HG02571 (cell line): Measurements from ENCODE around the gene JPH2.
A peak's percentile ranks its signal among the peaks of the same experiment; 100 is the strongest.
"Not testable (repeated sequence)": the region's sequence is repeated elsewhere in the genome, so short reads cannot be mapped to it uniquely, and the experiment has no call there.

Experiments used
- ATAC-seq: cut with Tn5 transposase; IDR thresholded peaks from one replicate; pipeline ENCODE4 v1.9.1; 2021; ENCODE audit warnings: mild to moderate bottlenecking, moderate library complexity; ENCODE audit not compliant: unreplicated experiment

JPH2 gene

DNA sequence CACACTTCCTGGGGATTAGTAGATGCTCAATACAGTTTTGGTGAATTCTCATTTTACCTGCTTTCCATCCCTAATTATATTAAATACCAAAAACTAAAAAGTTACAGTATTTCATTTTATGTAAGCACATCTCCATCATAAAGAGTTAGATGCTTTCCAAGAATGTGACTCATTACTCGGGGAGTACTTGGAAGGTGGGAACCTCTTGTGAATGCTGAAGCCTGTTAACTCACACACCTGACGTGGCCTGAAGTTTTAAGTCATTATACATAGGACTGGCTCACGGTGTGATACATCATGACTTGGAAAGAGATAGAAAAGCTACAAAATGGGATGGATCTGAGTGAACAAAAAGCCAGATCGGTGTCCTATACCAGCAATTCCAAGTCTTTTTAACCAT, 25.8 kb upstream of the JPH2 start:
- no peak for ATAC-seq

DNA sequence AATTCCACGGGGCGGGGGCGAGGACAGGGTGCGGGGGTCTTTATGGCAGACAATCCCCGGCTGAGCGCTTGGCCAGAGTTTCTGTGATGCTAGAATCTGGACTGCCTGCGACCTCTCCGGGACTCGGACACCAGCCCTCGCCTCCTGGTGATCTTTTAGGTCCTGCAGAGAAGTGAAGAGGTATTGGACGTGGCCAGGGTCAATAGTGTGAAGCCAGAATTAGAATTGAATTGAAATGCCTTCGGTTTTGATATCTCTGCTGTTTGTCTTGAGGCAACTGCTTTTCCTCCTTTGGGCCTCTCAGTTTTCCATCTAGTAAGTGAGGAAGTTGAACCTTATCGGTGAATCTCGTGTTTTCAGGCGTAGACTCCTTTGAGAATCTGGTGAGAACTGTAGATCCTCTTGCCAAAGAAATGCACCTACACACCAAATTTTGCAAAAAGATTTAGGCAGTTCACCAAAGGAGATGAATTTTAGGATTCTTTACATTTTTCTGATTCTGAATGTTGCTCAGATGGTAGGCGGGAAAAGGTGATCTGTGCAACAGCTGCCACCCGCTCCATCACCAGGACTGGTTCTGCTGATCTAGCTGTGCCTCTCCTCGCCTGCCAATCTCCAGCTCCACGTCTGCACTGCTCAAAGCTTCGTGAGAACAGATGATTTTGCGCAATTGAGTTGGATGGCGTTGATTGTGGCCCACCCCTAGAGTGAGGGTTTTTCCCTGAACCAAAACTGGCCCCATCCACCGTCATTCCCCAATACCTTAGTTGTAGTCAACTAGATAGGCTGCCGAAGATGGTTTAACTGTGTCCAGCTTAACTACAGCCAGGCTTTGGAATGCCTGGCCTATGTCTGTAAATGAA, 24.4 kb upstream of the JPH2 start:
- ATAC-seq = no peak

- peak; percentile 73 for ATAC-seq
Observed at GRCh38 chr20:44210406-44211176, 23.6 kb upstream of the JPH2 start, which contains the start of gene OSER1. OSER1 (minus strand) TSS chr20:44210771; CDS start chr20:44206957, 3,814 bp downstream.

DNA sequence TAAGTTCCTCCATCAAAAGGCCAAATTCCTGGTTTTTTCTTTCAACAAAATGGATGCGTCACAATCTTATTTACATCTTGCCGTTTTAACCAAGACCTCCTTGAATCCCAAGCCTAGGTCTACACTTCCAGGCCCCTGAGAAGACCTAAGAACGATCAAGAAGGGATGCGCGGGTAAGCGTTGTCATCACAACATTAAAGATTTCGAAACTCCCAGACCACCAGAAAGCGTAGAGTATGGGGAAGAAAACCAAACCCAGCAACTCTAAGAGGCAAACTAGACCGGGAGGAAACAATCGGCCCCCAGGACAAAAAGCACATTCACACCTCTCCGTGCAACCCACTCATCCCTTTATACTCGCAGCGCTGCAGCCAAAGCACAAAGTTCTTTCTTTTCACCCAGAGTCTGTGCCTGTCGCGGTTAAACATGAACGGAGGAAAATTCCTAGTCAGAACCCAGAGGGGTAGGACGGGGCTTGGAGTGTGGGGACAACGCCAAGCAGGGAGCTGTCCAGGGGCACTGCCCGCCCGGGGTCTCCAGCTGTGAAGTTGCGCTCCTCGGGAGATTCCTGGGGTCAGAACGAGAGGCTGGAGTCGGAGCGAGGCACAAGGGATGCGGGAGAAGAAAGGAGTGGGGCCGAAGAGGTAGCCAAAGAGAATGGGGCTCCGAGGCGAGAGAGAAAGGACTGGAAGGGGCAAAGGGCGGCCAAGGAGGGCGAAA, 22.9 kb upstream of the JPH2 start:
- ATAC-seq = no peak

DNA sequence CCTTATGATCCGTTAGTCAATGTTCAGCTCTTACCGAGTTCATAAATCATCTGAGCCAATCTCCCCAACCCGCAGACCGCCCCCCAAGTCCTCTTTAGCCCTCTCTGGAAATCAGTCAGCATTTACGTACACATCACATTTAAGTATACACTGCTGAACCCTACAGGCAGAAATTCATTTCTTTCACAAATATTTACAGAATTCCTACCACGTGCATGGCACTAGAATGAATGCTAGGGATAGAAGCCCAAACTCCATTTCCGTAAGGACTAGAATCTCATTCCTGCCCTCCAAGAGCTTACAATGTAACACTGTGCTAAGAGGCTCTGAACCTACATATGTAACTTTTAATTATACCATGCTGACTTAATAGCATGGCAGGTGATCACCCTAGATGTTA, 21.8 kb upstream of the JPH2 start:
- ATAC-seq = no peak

DNA sequence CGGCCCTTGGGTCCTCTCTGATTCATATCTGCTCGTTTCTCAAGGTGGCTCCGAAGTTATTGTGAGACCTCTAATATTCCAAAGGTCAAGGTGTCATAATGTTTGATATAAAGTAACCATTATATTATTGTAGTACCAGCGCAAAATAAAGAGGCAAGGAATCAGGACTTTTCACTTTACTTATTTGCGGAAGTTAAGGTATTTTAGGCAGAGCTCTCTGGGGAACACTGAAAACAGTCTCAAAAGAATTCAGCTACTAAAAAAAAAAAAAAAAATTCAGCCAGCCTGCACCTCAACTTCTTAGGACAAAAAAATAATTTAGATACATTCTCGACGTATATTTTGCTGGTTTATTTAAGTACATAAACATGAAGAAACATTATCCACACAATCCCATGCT, 21.2 kb upstream of the JPH2 start:
- ATAC-seq = no peak

GRCh38 chr20:44207126-44207723, 20.2 kb upstream of the JPH2 start:
- ATAC-seq = no peak

DNA sequence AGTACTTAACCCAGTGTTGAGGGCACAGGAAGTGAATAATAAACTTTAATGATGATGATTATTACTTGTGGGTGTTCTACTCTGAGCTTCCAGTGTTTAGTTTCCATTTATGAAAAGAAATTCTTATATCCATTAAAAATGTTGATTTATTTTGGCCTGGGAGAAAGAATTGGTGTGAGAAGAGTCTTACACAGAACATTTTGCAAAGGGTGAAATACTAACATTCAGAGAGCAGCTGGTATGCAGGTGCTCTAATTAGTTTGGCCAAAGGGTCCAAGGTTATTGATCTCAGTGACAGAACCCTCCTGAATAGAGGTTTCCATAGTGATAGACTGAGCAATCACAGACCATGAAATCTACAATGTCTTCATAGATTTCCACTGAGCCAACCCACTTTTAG, 19.1 kb upstream of the JPH2 start:
- ATAC-seq = no peak

- ATAC-seq = no peak
Observed at GRCh38 chr20:44204832-44205215, 17.8 kb upstream of the JPH2 start.

GRCh38 chr20:44204156-44204831, 17.3 kb upstream of the JPH2 start:
- ATAC-seq = no peak

- no peak for ATAC-seq
Observed at GRCh38 chr20:44203161-44203560, 16.2 kb upstream of the JPH2 start.

DNA sequence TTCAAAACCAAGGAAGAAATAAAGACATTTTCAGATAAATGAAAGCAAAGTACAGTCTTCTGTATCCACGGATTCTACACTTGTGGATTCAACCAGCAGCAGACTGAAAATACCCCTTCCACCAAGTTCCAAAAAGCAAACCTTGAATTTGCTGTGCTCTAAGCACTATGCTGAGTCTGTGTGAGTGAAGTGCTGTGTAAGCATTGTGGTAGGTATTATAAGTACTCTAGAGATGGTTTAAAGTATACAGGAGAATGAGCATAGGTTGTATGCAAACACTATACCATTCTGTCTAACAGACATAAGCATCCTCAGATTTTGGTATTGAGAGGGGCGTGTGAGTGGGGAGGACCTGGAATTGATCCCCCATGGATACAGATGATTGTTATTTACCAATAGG, 14.0 kb upstream of the JPH2 start:
- ATAC-seq = no peak

DNA sequence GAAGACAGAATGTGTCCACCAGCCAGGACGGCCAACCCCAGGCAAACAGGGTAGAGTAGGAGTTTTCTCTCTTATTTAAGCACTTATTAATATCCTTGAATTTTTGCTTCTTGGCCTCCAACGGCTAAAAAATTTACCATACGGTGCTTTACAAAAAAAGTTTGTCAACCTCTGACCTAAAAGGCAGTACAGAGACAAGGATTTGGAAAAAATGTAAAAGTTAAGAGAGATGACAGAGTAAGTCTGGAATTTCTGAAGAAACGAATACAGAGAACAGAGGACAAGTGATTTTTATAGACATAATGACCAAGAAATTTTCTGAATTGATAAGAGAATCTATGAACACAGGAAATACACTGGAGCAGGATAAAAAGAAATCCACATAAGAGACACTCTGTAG, 13.4 kb upstream of the JPH2 start:
- no peak for ATAC-seq

DNA sequence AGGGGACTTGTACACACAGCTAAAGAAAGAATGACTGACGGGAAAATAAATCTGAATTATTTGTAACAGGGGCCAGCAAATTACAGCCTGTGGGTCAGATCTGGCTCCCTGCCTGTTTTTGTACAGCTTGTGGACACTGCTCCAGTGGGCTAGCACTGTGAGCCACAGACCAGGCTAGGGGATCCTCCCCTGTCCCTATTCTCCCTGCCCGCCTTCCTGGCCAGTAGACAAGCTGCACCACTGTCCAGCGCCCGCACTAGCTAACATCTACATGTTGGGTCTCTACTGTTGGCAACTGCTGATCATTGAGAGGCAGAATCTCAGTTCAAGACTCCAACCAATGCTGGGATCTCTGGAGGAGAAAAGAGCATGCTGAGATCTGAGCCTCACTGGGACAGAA, 12.9 kb upstream of the JPH2 start:
- no peak for ATAC-seq

DNA sequence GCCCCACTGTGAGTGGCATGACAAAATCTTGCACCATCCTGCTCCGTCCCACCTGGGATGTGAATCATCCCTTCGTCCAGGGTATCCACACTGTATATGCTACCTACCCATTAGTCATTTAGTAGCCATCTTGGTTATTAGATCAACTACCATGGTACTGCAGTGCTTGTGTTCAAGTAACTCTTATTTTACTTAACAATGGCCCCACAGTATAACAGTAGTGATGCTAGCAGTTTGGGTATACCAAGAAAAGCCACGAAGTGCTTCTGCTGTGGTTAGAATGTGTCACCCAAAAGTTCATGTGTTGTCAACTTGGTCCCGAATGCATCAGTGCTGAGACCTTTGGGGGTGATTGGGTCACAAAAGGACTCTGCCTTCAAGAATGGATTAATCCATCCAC, 11.9 kb upstream of the JPH2 start:
- ATAC-seq = no peak

GRCh38 chr20:44196271-44196670, 9.3 kb upstream of the JPH2 start:
- no peak for ATAC-seq

GRCh38 chr20:44195605-44196004, 8.6 kb upstream of the JPH2 start:
- ATAC-seq = no peak

DNA sequence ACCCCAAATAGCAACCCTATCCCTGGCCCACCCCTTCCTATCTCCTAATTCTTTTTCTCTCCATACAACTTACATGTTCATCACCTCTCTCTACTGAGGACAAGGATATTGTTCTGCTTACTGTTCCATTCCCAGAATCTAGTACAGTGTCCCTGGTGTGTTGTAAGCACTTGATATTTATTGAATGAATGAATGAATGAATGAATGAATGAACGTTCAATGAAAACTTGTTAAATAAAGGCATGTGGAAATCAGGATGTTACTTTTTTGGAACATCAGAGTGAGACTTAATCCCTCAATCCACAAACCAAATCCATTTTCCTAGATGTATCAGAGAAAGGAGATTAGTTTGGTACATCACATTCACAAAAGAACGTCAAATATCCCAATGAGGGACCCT, 6.8 kb upstream of the JPH2 start:
- no peak for ATAC-seq

GRCh38 chr20:44191640-44192039, 4.7 kb upstream of the JPH2 start:
- not testable (repeated sequence) for ATAC-seq

DNA sequence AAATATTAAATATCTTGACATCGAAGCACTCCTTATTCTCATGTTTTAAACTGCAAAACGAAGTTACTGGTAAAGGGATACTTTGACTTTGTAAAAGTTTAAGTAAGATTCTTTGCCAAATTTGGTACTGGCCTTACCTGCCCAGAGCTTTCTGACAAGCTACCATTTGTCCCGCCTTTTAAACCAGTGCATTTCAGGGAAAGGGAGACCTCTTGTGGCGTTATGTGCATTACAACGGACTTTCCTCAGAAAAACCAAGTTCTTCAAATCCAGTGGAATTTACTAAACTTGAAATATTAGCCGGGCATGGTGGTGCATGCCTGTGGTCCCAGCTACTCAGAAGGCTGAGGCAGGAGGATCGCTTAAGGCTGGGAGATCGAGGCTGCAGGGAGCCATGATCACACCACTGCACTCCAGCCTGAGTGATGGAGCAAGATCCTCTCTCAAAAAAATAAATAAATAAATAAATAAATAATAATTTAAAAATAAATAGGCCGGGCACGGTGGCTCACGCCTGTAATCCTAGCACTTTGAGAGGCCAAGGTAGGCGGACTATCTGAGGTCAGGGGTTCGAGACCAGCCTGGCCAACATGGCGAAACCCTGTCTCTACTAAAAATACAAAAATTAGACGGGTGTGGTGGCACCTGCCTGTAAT, 3.3 kb upstream of the JPH2 start:
- not testable (repeated sequence) for ATAC-seq
